Naive thymus-derived CD4-positive, alpha-beta T cell (primary cell): ENCODE measurements around the gene ITSN1. TPM values are rescaled to one million over a fixed set of nuclear protein-coding genes. Genes with fewer than 3 reads are reported as not detected.

Source experiments
- ATAC-seq: fragments of 150-1000 bp; cut with Tn5 transposase; 2 replicates; pipeline ENCODE4 v1.10.0; 2021; ENCODE audit warnings: mild to moderate bottlenecking, moderate library complexity
- CTCF ChIA-PET: fragments of 350-600 bp; sonication (Branson Sonifier 250); formaldehyde crosslinking; loops from one replicate; lab custom pipeline; 2021; ENCODE audit warnings: antibody characterized with exemption; lab: Charles Lee
- POLR2A ChIA-PET: fragments of 350-600 bp; sonication (Branson Sonifier 250); formaldehyde crosslinking; loops from one replicate; lab custom pipeline; 2021; ENCODE audit warnings: antibody characterized with exemption, inconsistent platforms; lab: Charles Lee
- DNase-seq, 9 donors: peaks; one replicate each; pipeline versions ENCODE4 v3.0.0 to v3.0.0-alpha.2; 2020 to 2022; ENCODE audit warnings: mixed read lengths in 1 of 9
- H3K27ac ChIP-seq: one replicate; pipeline ENCODE4 v1.7.0; 2013; ENCODE audit warnings: mild to moderate bottlenecking, low read depth, low read length, moderate library complexity
- H3K27me3 ChIP-seq, 2 donors: one replicate each; pipeline ENCODE4 v1.7.0; 2013; ENCODE audit warnings: low read length in 2 of 2, mild to moderate bottlenecking in 2 of 2, moderate library complexity in 2 of 2; ENCODE audit not compliant: control insufficient read depth in 2 of 2, insufficient read depth in 2 of 2
- H3K36me3 ChIP-seq, 3 experiments: 1 replicate in 2 of 3; 2 replicates in 1 of 3; pipeline ENCODE4 v1.7.0; 2013; ENCODE audit warnings: low read length in 3 of 3, mild to moderate bottlenecking in 3 of 3, moderate library complexity in 1 of 3; ENCODE audit not compliant: insufficient read depth in 3 of 3, control insufficient read depth in 2 of 3
- H3K4me1 ChIP-seq, 2 donors: one replicate each; pipeline ENCODE4 v1.7.0; 2013; ENCODE audit warnings: low read length in 2 of 2, mild to moderate bottlenecking in 2 of 2, moderate library complexity in 1 of 2; ENCODE audit not compliant: control insufficient read depth in 2 of 2, insufficient read depth in 2 of 2
- H3K4me3 ChIP-seq: 2 replicates; pipeline ENCODE4 v1.7.0; 2013; ENCODE audit warnings: mild to moderate bottlenecking, low read length
- H3K9me3 ChIP-seq, 3 experiments: 1 replicate in 2 of 3; 2 replicates in 1 of 3; pipeline ENCODE4 v1.7.0; 2013; ENCODE audit warnings: low read length in 3 of 3; ENCODE audit not compliant: control insufficient read depth in 2 of 3
- H3K27ac Mint-ChIP-seq, 9 donors: one replicate each; pipeline ENCODE4 v1.8.0; 2020 to 2022; ENCODE audit warnings: mixed read lengths in 9 of 9, mild to moderate bottlenecking in 8 of 9, moderate library complexity in 5 of 9, inconsistent platforms in 2 of 9
- H3K27me3 Mint-ChIP-seq, 5 donors: one replicate each; pipeline ENCODE4 v1.8.0; 2021 to 2022; ENCODE audit warnings: mixed read lengths in 5 of 5, mild to moderate bottlenecking in 1 of 5
- H3K36me3 Mint-ChIP-seq, 5 donors: one replicate each; pipeline ENCODE4 v1.8.0; 2020 to 2022; ENCODE audit warnings: mixed read lengths in 5 of 5, mild to moderate bottlenecking in 3 of 5, inconsistent platforms in 1 of 5
- H3K4me1 Mint-ChIP-seq, 7 donors: one replicate each; pipeline ENCODE4 v1.8.0; 2020 to 2022; ENCODE audit warnings: mixed read lengths in 7 of 7, mild to moderate bottlenecking in 3 of 7, inconsistent platforms in 1 of 7
- H3K4me3 Mint-ChIP-seq, 10 donors: one replicate each; pipeline ENCODE4 v1.8.0; 2020 to 2022; ENCODE audit warnings: mild to moderate bottlenecking in 10 of 10, mixed read lengths in 10 of 10, moderate library complexity in 6 of 10, inconsistent platforms in 2 of 10
- H3K9me3 Mint-ChIP-seq, 11 donors: one replicate each; pipeline ENCODE4 v1.8.0; 2020 to 2022; ENCODE audit warnings: mixed read lengths in 11 of 11, mild to moderate bottlenecking in 4 of 11, inconsistent platforms in 1 of 11, moderate library complexity in 1 of 11
- intact Hi-C, 2 donors: fragments of 100-400 bp; cut with micrococcal nuclease; formaldehyde crosslinking; loops; one replicate each; pipeline ENCODE4 v1.15.1; 2023
- polyA plus RNA-seq, 2 donors: library from polyadenylated mRNA; unstranded; fragments of 300-500 nt; fragmentation: Illumina TruSeq; gene quantifications; one replicate each; pipeline ENCODE4 v1.2.3, GENCODE V29; 2021
- total RNA-seq, 6 experiments: library from RNA in 5 of 6; stranded (reverse) in 5 of 6; gene quantifications; 1 replicate in 5 of 6; 2 replicates in 1 of 6; pipeline ENCODE4 v1.2.3 and lab custom pipeline; 2021 to 2026

Gene ITSN1
- total and polyA plus RNA-seq, 7 experiments from 2014 or later = 1.2 to 8.6 (median 3.2) TPM

DNA sequence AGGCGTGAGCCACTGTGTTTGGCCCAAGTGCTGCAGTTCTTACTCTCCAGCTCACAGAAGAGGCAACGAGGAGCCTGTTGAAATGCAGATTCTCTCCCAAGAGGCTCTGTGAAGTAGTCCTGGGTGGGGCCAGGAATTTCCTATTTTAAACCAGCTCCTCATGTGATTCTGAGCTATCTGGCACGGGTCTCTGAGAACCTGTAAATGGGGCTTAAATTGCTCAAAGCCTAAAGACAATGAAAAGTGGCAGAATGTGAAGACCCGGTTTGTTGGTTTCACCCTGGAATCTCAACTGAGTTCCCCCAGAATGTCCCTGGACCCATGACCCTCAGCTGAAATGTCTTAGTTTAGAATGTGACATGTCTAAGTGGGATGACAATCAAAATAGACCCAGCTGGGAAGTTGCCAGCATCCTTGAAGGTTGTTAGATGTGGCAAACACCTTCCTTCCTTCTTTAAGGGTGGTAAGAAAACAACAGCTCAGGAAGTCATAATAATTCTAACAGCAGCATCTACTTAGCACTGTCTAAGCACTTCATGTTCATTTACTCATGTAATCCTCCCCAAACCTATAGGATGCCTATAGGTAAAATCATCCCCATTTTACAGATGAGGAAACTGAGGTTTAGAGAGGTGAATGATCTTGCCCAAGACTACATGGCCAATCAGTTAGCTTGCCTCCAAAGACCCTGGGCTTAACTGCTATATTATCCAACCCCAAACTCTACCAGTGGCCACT, 294.2 kb downstream of the ITSN1 start:
- POLR2A ChIA-PET = interaction anchor here (0.6 to 11.2 kb wide), 13 partner anchors 12 to 411 kb away, joined by 3 to 502 read pairs (median 5); partner anchors contain the start of genes MRPS6 and SLC5A3
- H3K27ac ChIP-seq = peak overlapping the region; percentile 94

DNA sequence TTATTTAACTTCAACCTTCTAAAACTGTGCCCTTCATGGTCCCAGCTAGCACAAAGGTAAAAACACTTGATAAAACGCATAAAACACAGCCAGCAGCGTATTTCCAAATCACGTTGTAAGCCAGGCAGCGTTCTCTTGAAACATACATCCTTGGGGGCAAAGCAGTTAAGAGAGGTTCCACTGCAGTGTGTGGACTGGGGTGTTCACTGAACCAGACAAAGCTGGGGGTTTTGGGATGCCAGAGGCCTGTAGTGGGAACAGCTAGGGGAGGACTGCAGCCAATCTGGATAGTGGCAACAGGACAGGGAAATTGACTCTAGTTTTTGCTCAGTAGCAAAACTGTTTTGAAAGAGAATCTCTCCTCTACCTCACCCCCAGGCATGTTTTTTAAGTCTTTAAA, 294.8 kb downstream of the ITSN1 start:
- H3K4me3 ChIP-seq = peak overlapping the region; percentile 33
- peak overlapping the region; percentile 92 to 100 (median 99) for H3K27ac Mint-ChIP-seq
- no peaks in the 10 kb centered on the region for H3K27me3 Mint-ChIP-seq
- H3K9me3 ChIP-seq = no peaks in the 10 kb centered on the region
- no peaks in the 10 kb centered on the region for H3K27me3 ChIP-seq
- peak overlapping the region; percentile 94 for H3K27ac ChIP-seq
- intact Hi-C loops = loop anchor here (1.0 kb wide), 2 partner anchors 10 to 39 kb away; no protein-coding TSS in a partner anchor
- CTCF ChIA-PET = interaction anchor here (0.7 to 3.9 kb wide), 4 partner anchors 11 to 92 kb away, joined by 3 to 35 read pairs (median 6); no protein-coding TSS in a partner anchor
- H3K4me1 Mint-ChIP-seq = peaks cover 26 to 92% (median 72%) of the 10 kb centered on the region in 7 donors
- DNase-seq (peak in 4 of 9 donors; percentile 18 to 31 (median 24)), ATAC-seq (peak; percentile 19)
- peaks cover 0 to 53% (median 26%) of the 10 kb centered on the region in 5 donors for H3K36me3 Mint-ChIP-seq
- H3K36me3 ChIP-seq = no peaks in the 10 kb centered on the region
- peaks cover 0 to 10% (median 0%) of the 10 kb centered on the region in 11 donors for H3K9me3 Mint-ChIP-seq
- H3K4me1 ChIP-seq = peaks cover 59 to 75% of the 10 kb centered on the region in 2 donors
- peak overlapping the region; percentile 76 to 99 (median 94) for H3K4me3 Mint-ChIP-seq
- POLR2A ChIA-PET = interaction anchor here (0.6 to 11.2 kb wide), 11 partner anchors 11 to 138 kb away, joined by 3 to 502 read pairs (median 5); partner anchors contain the start of genes MRPS6 and SLC5A3

More for the DNA sequence above, 294.2 kb downstream of the ITSN1 start:
- no peaks in the 10 kb centered on the region for H3K27me3 Mint-ChIP-seq
- H3K9me3 Mint-ChIP-seq = peaks cover 0 to 16% (median 1%) of the 10 kb centered on the region in 11 donors
- Histone ChIP-seq H3K36me3 (no peaks in the 10 kb centered on the region), H3K27me3 (no peaks in the 10 kb centered on the region), H3K9me3 (no peaks in the 10 kb centered on the region), H3K4me1 (peaks cover 59 to 76% of the 10 kb centered on the region in 2 donors), H3K4me3 (peak overlapping the region; percentile 33)
- peak overlapping the region; percentile 92 to 100 (median 99) for H3K27ac Mint-ChIP-seq
- H3K4me3 Mint-ChIP-seq = peak overlapping the region; percentile 76 to 99 (median 94)
- peaks cover 0 to 57% (median 29%) of the 10 kb centered on the region in 5 donors for H3K36me3 Mint-ChIP-seq
- intact Hi-C loops = loop anchor here (1.0 kb wide), 2 partner anchors 11 to 40 kb away; no protein-coding TSS in a partner anchor
- peaks cover 32 to 97% (median 78%) of the 10 kb centered on the region in 7 donors for H3K4me1 Mint-ChIP-seq
- peak in 7 of 9 donors; percentile 68 to 86 (median 80) for DNase-seq
- ATAC-seq = peak; percentile 82
- CTCF ChIA-PET = interaction anchor here (0.7 to 3.9 kb wide), 4 partner anchors 12 to 412 kb away, joined by 3 to 35 read pairs (median 6); no protein-coding TSS in a partner anchor

DNA sequence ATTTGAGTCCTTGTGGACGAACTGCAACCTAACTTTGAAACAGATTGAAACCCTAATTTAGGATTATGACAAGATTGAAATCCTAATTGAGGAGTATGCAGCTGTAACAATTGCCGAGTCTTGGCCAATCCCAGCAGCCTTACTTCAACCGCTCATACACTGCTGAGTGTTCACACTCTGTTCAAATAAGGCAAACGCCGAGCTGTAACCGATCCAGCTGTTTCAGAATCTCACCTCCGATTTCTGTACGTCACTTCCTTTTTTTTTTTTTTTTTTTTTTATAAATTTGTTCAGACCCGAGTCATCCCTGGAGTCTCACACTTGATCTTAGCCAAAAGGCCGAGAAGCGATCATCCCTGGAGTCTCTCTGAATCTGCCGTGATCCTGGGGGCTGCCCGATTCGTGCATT, 295.6 kb downstream of the ITSN1 start:
- POLR2A ChIA-PET = interaction anchor here (0.6 to 11.2 kb wide), 9 partner anchors 10 to 704 kb away, joined by 3 to 502 read pairs (median 4); partner anchors contain the start of genes MRPS6 and SLC5A3
- no peaks in the 10 kb centered on the region for H3K27me3 ChIP-seq
- H3K27ac ChIP-seq = peak overlapping the region; percentile 94
- peaks cover 59 to 67% of the 10 kb centered on the region in 2 donors for H3K4me1 ChIP-seq
- H3K36me3 ChIP-seq = no peaks in the 10 kb centered on the region
- H3K4me1 Mint-ChIP-seq = peaks cover 23 to 88% (median 70%) of the 10 kb centered on the region in 7 donors
- ATAC-seq = peak; percentile 58
- peaks cover 0 to 53% (median 25%) of the 10 kb centered on the region in 5 donors for H3K36me3 Mint-ChIP-seq
- H3K27ac Mint-ChIP-seq = peak overlapping the region; percentile 76 to 100 (median 99)
- no peaks in the 10 kb centered on the region for H3K9me3 ChIP-seq
- H3K4me3 Mint-ChIP-seq = peak overlapping the region in 7 of 10 donors; percentile 28 to 95 (median 55)
- CTCF ChIA-PET = interaction anchor here (0.6 to 3.9 kb wide), 6 partner anchors 11 to 173 kb away, joined by 3 to 35 read pairs (median 4); no protein-coding TSS in a partner anchor
- peak overlapping the region; percentile 33 for H3K4me3 ChIP-seq
- peaks cover 0 to 10% (median 0%) of the 10 kb centered on the region in 11 donors for H3K9me3 Mint-ChIP-seq
- intact Hi-C loops = loop anchor here (1.0 kb wide), 2 partner anchors 9 to 38 kb away; no protein-coding TSS in a partner anchor
- no peaks in the 10 kb centered on the region for H3K27me3 Mint-ChIP-seq
- DNase-seq = peak in 3 of 9 donors; percentile 29 to 40 (median 35)

DNA sequence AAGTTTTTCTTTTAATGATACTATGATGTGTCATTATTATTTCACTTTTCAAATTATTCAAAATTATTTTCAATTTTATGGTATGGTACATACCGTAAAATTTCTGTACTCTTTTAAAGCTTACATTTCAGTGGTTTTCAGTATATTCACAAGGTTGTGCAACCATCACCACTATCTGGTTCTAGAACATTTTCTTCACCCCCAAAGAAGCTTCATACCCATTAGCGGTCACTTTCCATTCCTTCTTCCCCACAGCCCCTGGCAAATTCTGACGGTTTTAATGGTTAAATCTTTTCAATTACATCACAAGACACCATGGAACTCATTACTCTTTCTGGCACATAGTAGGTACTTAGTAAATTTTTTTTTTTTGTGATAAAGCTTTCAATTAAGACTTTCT, 296.1 kb downstream of the ITSN1 start:
- DNase-seq (no peak), ATAC-seq (no peak)
- H3K4me1 Mint-ChIP-seq = peaks cover 23 to 88% (median 68%) of the 10 kb centered on the region in 7 donors
- peaks cover 0 to 3% (median 3%) of the 10 kb centered on the region in 3 experiments for H3K36me3 ChIP-seq
- no peaks in the 10 kb centered on the region for H3K9me3 ChIP-seq
- POLR2A ChIA-PET = interaction anchor here (0.6 to 11.2 kb wide), 5 partner anchors 10 to 413 kb away, joined by 3 to 502 read pairs (median 4); partner anchors contain the start of genes MRPS6 and SLC5A3
- H3K4me1 ChIP-seq = peaks cover 55 to 65% of the 10 kb centered on the region in 2 donors
- no peaks in the 10 kb centered on the region for H3K27me3 ChIP-seq
- peak overlapping the region in 9 of 10 donors; percentile 10 to 95 (median 50) for H3K4me3 Mint-ChIP-seq
- H3K36me3 Mint-ChIP-seq = peaks cover 0 to 53% (median 25%) of the 10 kb centered on the region in 5 donors
- peak overlapping the region; percentile 94 for H3K27ac ChIP-seq
- intact Hi-C loops = no loop called here
- CTCF ChIA-PET = interaction anchor here (0.6 to 3.9 kb wide), 4 partner anchors 10 to 172 kb away, joined by 3 to 35 read pairs (median 4); no protein-coding TSS in a partner anchor
- H3K4me3 ChIP-seq = no peak overlapping the region
- H3K9me3 Mint-ChIP-seq = peaks cover 0 to 10% (median 0%) of the 10 kb centered on the region in 11 donors
- H3K27me3 Mint-ChIP-seq = no peaks in the 10 kb centered on the region
- H3K27ac Mint-ChIP-seq = peak overlapping the region; percentile 76 to 100 (median 99)

DNA sequence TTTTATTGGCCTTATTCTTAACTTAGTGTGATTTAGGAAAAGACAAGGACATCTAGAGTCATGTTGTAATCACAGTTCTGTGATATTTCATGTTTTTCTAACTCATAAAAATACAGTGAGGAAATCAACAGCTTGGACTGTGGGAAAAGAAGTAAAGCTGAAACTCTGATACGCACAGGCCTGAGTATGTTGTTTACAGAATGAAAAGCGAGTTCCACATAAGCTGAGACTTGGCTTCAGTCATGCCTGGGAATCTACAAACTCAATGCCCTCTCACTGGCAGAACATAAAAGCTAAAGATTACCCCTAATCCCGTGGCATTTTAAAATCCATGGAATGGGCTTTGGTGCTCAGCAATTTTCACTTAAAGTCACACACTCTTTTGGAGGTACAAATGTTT, 296.9 kb downstream of the ITSN1 start:
- Mint-ChIP-seq H3K4me1 (peaks cover 23 to 83% (median 71%) of the 10 kb centered on the region in 7 donors), H3K27ac (peak overlapping the region in 8 of 9 donors; percentile 44 to 100 (median 98)), H3K4me3 (peak overlapping the region in 3 of 10 donors; percentile 36 to 95 (median 60)), H3K27me3 (no peaks in the 10 kb centered on the region), H3K36me3 (peaks cover under 1 to 58% (median 32%) of the 10 kb centered on the region in 5 donors), H3K9me3 (peaks cover 0 to 12% (median 0%) of the 10 kb centered on the region in 11 donors)
- Histone ChIP-seq H3K4me1 (peaks cover 54 to 58% of the 10 kb centered on the region in 2 donors), H3K9me3 (peaks cover 0 to 2% (median 0%) of the 10 kb centered on the region in 3 experiments), H3K4me3 (no peak overlapping the region), H3K36me3 (peaks cover 0 to 11% (median 6%) of the 10 kb centered on the region in 3 experiments), H3K27ac (peak overlapping the region; percentile 30), H3K27me3 (no peaks in the 10 kb centered on the region)
- intact Hi-C loops = no loop called here
- POLR2A ChIA-PET = interaction anchor here (1.9 to 11.2 kb wide), 3 partner anchors 9 to 136 kb away, joined by 11 to 502 read pairs (median 48); partner anchors contain the start of genes MRPS6 and SLC5A3
- ATAC-seq = no peak
- CTCF ChIA-PET = interaction anchor here (1.2 to 3.9 kb wide), 2 partner anchors 9 to 134 kb away, joined by 3 to 35 read pairs; partner anchors contain the start of genes MRPS6 and SLC5A3
- DNase-seq = no peak
